ENCODE data around the gene NR0B2. TPM values are rescaled to one million over a fixed set of nuclear protein-coding genes. Genes with fewer than 3 reads are reported as not detected.

The NR0B2 gene
- total and polyA plus RNA-seq, 10 of the 15 experiments (the other 5 are each of a cell fraction or from before 2014, with no cell fraction given), result not detected

GRCh38 chr1:26915204-26915842 is 1.5 kb upstream of the NR0B2 start:
- ATAC-seq (no peak), FAIRE-seq (no peak), DNase-seq (ENCODE audit: low read depth, low spot score) (no peak)
- Histone ChIP-seq H3K4me1 (ENCODE audit: control insufficient read depth, insufficient read depth, low read length) (no peaks in the 10 kb centered on the region), H4K20me1 (ENCODE audit: control insufficient read depth, insufficient read depth) (no peaks in the 10 kb centered on the region), H3K27me3 (replicated peaks in 1 of 2; ENCODE audit: control insufficient read depth in 2 of 2, insufficient read depth in 2 of 2, low read length in 1 of 2) (no peaks in the 10 kb centered on the region; a peak in 1 of 4 replicates), H3K9ac (ENCODE audit: control insufficient read depth, insufficient read depth, low read length) (no peak overlapping the region), H3K27ac (ENCODE audit: control insufficient read depth, insufficient read depth) (no peak overlapping the region), H3K79me2 (ENCODE audit: control insufficient read depth, insufficient read depth, low read length) (no peaks in the 10 kb centered on the region), H3K36me3 (ENCODE audit: control insufficient read depth in 2 of 2, insufficient read depth in 2 of 2, low read length in 1 of 2) (no peaks in the 10 kb centered on the region), H2AFZ (ENCODE audit: control insufficient read depth, low read depth, low read length) (no peak overlapping the region), H3K4me2 (ENCODE audit: control insufficient read depth, insufficient read depth) (no peak overlapping the region), H3K4me3 (no peak overlapping the region), H3K9me3 (replicated peaks; ENCODE audit: control insufficient read depth, insufficient read depth, low read length) (no peaks in the 10 kb centered on the region)
- 0% methylated on average over 5 of the region's 5 CpGs for WGBS (ENCODE audit: insufficient coverage, insufficient replicate concordance, low lambda C conversion rate, missing lambda C conversion rate)
- no TSS peak for BruUV-seq (replicated peaks)
- ChIA-PET SMC1A (ENCODE audit: uncharacterized antibody, unreplicated experiment) (interaction anchor here (1.4 kb wide), 1 partner anchor 9 kb away, joined by 3 read pairs; no protein-coding TSS in a partner anchor), RAD21 (ENCODE audit: unreplicated experiment) (no interaction called here), POLR2A (no interaction called here), CTCF (interaction anchor here (0.6 kb wide), 1 partner anchor 15 kb away, joined by 3 read pairs; no protein-coding TSS in a partner anchor)
- TF ChIP-seq ZNF274 (IDR thresholded peaks at IDR 0.05; ENCODE audit: insufficient read depth, insufficient read length), result no peak
- TF ChIP-seq IKZF2 (IDR thresholded peaks at IDR 0.05), result no peak
- TF ChIP-seq JUND (IDR thresholded peaks at IDR 0.05; ENCODE audit: low read depth, low read length), result no peak
- no peak for TF ChIP-seq TBL1XR1 (IDR thresholded peaks at IDR 0.05; ENCODE audit: low read depth, low read length)
- no peak for TF ChIP-seq BHLHE40 (IDR thresholded peaks at IDR 0.05; ENCODE audit: borderline replicate concordance in 1 of 2, low read depth in 2 of 2, low read length in 1 of 2)
- TF ChIP-seq SUZ12 (IDR thresholded peaks at IDR 0.05; ENCODE audit: unreplicated experiment), result no peak
- intact Hi-C loops (cut with micrococcal nuclease; ENCODE audit: unreplicated experiment), result no loop called here
- in situ Hi-C loops (cut with MboI), result no loop called here

GRCh38 chr1:26913389-26913753 is 404 bp downstream of the NR0B2 start:
- BruUV-seq (replicated peaks), result no TSS peak
- ATAC-seq, result no peak
- no peak for TF ChIP-seq MYC (IDR thresholded peaks at IDR 0.05; ENCODE audit: insufficient read depth, insufficient read length, insufficient replicate concordance, low read length, severe bottlenecking)
- TF ChIP-seq NR2F1 (conservative IDR thresholded peaks at IDR 0.05), result no peak
- TF ChIP-seq SMAD5 (IDR thresholded peaks at IDR 0.05; ENCODE audit: low read depth), result no peak
- no peak for TF ChIP-seq SP1 (IDR thresholded peaks at IDR 0.05; ENCODE audit: low read depth, low read length)
- no peak for TF ChIP-seq ZBTB33 (IDR thresholded peaks at IDR 0.05)
- no peak for TF ChIP-seq STAT1 (conservative IDR thresholded peaks at IDR 0.05)
- TF ChIP-seq TBL1XR1 (IDR thresholded peaks at IDR 0.05; ENCODE audit: low read depth, low read length), result no peak

More at GRCh38 chr1:26913389-26913753, 404 bp downstream of the NR0B2 start:
- no peak for FAIRE-seq
- ChIA-PET POLR2A (interaction anchor here (0.8 kb wide), 1 partner anchor 297 kb away, joined by 3 read pairs; no protein-coding TSS in a partner anchor), CTCF (no interaction called here), RAD21 (ENCODE audit: unreplicated experiment) (interaction anchor here (1.3 kb wide), 1 partner anchor 13 kb away, joined by 3 read pairs; the partner anchor contains the start of gene GPATCH3), SMC1A (ENCODE audit: uncharacterized antibody, unreplicated experiment) (no interaction called here)
- H3K4me1 ChIP-seq (ENCODE audit: control insufficient read depth, insufficient read depth, low read length), result no peaks in the 10 kb centered on the region
- no peaks in the 10 kb centered on the region for H3K79me2 ChIP-seq (ENCODE audit: control insufficient read depth, insufficient read depth, low read length)
- H3K4me3 ChIP-seq, result no peak overlapping the region
- H3K9me3 ChIP-seq (replicated peaks; ENCODE audit: control insufficient read depth, insufficient read depth, low read length), result no peaks in the 10 kb centered on the region
- H4K20me1 ChIP-seq (ENCODE audit: control insufficient read depth, insufficient read depth), result no peaks in the 10 kb centered on the region
- no peak for DNase-seq (ENCODE audit: low read depth, low spot score)
- WGBS (ENCODE audit: insufficient coverage, insufficient replicate concordance, low lambda C conversion rate, missing lambda C conversion rate), result 38% methylated on average over 5 of the region's 5 CpGs
- H3K4me2 ChIP-seq (ENCODE audit: control insufficient read depth, insufficient read depth), result no peak overlapping the region
- H3K36me3 ChIP-seq (ENCODE audit: control insufficient read depth in 2 of 2, insufficient read depth in 2 of 2, low read length in 1 of 2), result no peaks in the 10 kb centered on the region
- no peak overlapping the region for H2AFZ ChIP-seq (ENCODE audit: control insufficient read depth, low read depth, low read length)
- H3K27ac ChIP-seq (ENCODE audit: control insufficient read depth, insufficient read depth), result no peak overlapping the region
- intact Hi-C loops (cut with micrococcal nuclease; ENCODE audit: unreplicated experiment), result no loop called here
- H3K27me3 ChIP-seq (replicated peaks in 1 of 2; ENCODE audit: control insufficient read depth in 2 of 2, insufficient read depth in 2 of 2, low read length in 1 of 2), result no peaks in the 10 kb centered on the region; a peak in 1 of 4 replicates
- in situ Hi-C loops (cut with MboI), result no loop called here
- H3K9ac ChIP-seq (ENCODE audit: control insufficient read depth, insufficient read depth, low read length), result no peak overlapping the region
